HCT116 (cell line): Measurements from ENCODE around the gene FBXO21.

ENCODE experiments used
- CEBPB ChIP-seq: IDR thresholded peaks from 2 replicates; pipeline ENCODE4 v1.6.1; 2012; ENCODE audit warnings: low read depth
- EGR1 ChIP-seq: IDR thresholded peaks from 2 replicates; pipeline ENCODE4 v1.6.1; 2012; ENCODE audit warnings: low read depth
- EZH2 ChIP-seq: fragments of 200-600 bp; sonication (generic); IDR thresholded peaks from 2 replicates; pipeline ENCODE4 v1.6.1; 2017; ENCODE audit warnings: antibody characterized with exemption, mixed run types
- EZH2phosphoT487 ChIP-seq: fragments of 200-600 bp; IDR thresholded peaks from 2 replicates; pipeline ENCODE4 v1.6.1; 2018; ENCODE audit warnings: antibody characterized with exemption, borderline replicate concordance
- JUND ChIP-seq: IDR thresholded peaks from 2 replicates; pipeline ENCODE4 v1.6.1; 2012
- POLR2A ChIP-seq: IDR thresholded peaks from 2 replicates; pipeline ENCODE4 v1.7.0; 2011; ENCODE audit warnings: borderline replicate concordance; ENCODE audit not compliant: insufficient read depth, insufficient read length; ENCODE audit errors: extremely low read depth
- RAD21 ChIP-seq: IDR thresholded peaks from 2 replicates; pipeline ENCODE4 v1.6.1; 2012; ENCODE audit warnings: low read depth, mild to moderate bottlenecking
- TCF7L2 ChIP-seq: IDR thresholded peaks from 2 replicates; pipeline ENCODE4 v1.7.0; 2011; ENCODE audit warnings: borderline replicate concordance, inconsistent platforms; ENCODE audit not compliant: insufficient read depth, insufficient read length; ENCODE audit errors: extremely low read depth
- ZFX ChIP-seq: fragments of 450-650 bp; IDR thresholded peaks from 2 replicates; pipeline ENCODE4 v1.6.1; 2017
- ZNF274 ChIP-seq: fragments of 200-500 bp; sonication (Bioruptor generic); IDR thresholded peaks from 2 replicates; pipeline ENCODE4 v1.6.1; 2014; ENCODE audit warnings: mild to moderate bottlenecking, low read depth, low read length, inconsistent platforms
- TF ChIP-seq, protein P1 (sequence below), 3 experiments: fragments of 200-600 bp in 1 of 3; sonication (generic) in 1 of 3; IDR thresholded peaks in 2 of 3; conservative IDR thresholded peaks in 1 of 3; 2 replicates each; pipeline ENCODE4 v1.5.1; 2012 to 2017; ENCODE audit warnings: low read depth in 2 of 3, low read length in 2 of 3, antibody characterized with exemption in 1 of 3, borderline replicate concordance in 1 of 3, control low read depth in 1 of 3, mild to moderate bottlenecking in 1 of 3, mixed read lengths in 1 of 3, mixed run types in 1 of 3, moderate library complexity in 1 of 3; ENCODE audit not compliant: insufficient read depth in 1 of 3
- TF ChIP-seq, protein P2 (sequence below): IDR thresholded peaks from 2 replicates; pipeline ENCODE4 v1.6.1; 2012; ENCODE audit warnings: low read depth
- TF ChIP-seq, protein P3 (sequence below): IDR thresholded peaks from 2 replicates; pipeline ENCODE4 v1.6.1; 2012

DNA sequence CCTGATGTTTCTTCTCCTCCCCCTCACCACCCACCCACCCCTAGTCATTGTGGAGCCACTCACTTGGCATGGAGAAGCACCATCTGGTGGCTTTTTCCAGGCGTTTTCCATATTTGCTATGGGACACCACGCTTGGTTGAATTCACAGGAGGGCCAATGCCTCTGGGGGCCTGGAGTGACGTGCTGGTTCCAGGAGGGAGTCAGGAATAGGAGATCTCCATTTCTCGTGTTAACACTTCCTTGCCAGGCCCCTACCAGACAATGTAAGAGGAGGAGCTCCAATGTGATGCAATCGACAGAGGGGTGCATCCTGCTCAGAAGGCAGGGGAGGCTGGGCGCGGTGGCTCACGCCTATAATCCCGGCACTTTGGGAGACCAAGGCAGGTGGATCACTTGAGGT is 69.5 kb downstream of the FBXO21 start:
- TF ChIP-seq ZNF274 (no peak), POLR2A (no peak), EGR1 (no peak), TCF7L2 (no peak), CEBPB (no peak), EZH2 (no peak), JUND (no peak), RAD21 (no peak), EZH2phosphoT487 (no peak), ZFX (no peak)
- TF ChIP-seq, protein P1, sequence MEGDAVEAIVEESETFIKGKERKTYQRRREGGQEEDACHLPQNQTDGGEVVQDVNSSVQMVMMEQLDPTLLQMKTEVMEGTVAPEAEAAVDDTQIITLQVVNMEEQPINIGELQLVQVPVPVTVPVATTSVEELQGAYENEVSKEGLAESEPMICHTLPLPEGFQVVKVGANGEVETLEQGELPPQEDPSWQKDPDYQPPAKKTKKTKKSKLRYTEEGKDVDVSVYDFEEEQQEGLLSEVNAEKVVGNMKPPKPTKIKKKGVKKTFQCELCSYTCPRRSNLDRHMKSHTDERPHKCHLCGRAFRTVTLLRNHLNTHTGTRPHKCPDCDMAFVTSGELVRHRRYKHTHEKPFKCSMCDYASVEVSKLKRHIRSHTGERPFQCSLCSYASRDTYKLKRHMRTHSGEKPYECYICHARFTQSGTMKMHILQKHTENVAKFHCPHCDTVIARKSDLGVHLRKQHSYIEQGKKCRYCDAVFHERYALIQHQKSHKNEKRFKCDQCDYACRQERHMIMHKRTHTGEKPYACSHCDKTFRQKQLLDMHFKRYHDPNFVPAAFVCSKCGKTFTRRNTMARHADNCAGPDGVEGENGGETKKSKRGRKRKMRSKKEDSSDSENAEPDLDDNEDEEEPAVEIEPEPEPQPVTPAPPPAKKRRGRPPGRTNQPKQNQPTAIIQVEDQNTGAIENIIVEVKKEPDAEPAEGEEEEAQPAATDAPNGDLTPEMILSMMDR (IDR thresholded peaks at IDR 0.05 in 2 of 3, conservative IDR thresholded peaks at IDR 0.05 in 1 of 3; ENCODE audit: borderline replicate concordance in 1 of 3, insufficient read depth in 1 of 3, low read depth in 2 of 3, low read length in 2 of 3) = no peak
- TF ChIP-seq, protein P2, sequence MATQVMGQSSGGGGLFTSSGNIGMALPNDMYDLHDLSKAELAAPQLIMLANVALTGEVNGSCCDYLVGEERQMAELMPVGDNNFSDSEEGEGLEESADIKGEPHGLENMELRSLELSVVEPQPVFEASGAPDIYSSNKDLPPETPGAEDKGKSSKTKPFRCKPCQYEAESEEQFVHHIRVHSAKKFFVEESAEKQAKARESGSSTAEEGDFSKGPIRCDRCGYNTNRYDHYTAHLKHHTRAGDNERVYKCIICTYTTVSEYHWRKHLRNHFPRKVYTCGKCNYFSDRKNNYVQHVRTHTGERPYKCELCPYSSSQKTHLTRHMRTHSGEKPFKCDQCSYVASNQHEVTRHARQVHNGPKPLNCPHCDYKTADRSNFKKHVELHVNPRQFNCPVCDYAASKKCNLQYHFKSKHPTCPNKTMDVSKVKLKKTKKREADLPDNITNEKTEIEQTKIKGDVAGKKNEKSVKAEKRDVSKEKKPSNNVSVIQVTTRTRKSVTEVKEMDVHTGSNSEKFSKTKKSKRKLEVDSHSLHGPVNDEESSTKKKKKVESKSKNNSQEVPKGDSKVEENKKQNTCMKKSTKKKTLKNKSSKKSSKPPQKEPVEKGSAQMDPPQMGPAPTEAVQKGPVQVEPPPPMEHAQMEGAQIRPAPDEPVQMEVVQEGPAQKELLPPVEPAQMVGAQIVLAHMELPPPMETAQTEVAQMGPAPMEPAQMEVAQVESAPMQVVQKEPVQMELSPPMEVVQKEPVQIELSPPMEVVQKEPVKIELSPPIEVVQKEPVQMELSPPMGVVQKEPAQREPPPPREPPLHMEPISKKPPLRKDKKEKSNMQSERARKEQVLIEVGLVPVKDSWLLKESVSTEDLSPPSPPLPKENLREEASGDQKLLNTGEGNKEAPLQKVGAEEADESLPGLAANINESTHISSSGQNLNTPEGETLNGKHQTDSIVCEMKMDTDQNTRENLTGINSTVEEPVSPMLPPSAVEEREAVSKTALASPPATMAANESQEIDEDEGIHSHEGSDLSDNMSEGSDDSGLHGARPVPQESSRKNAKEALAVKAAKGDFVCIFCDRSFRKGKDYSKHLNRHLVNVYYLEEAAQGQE = no peak
- TF ChIP-seq, protein P3, sequence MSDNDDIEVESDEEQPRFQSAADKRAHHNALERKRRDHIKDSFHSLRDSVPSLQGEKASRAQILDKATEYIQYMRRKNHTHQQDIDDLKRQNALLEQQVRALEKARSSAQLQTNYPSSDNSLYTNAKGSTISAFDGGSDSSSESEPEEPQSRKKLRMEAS = no peak
